ENCODE results near the gene APPL1. TPM values are rescaled to one million over a fixed set of nuclear protein-coding genes. Genes with fewer than 3 reads are reported as not detected.
A peak's percentile ranks its signal among the peaks of the same experiment; 100 is the strongest.

APPL1 gene, protein sequence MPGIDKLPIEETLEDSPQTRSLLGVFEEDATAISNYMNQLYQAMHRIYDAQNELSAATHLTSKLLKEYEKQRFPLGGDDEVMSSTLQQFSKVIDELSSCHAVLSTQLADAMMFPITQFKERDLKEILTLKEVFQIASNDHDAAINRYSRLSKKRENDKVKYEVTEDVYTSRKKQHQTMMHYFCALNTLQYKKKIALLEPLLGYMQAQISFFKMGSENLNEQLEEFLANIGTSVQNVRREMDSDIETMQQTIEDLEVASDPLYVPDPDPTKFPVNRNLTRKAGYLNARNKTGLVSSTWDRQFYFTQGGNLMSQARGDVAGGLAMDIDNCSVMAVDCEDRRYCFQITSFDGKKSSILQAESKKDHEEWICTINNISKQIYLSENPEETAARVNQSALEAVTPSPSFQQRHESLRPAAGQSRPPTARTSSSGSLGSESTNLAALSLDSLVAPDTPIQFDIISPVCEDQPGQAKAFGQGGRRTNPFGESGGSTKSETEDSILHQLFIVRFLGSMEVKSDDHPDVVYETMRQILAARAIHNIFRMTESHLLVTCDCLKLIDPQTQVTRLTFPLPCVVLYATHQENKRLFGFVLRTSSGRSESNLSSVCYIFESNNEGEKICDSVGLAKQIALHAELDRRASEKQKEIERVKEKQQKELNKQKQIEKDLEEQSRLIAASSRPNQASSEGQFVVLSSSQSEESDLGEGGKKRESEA
- 53.9 TPM for total RNA-seq

- peak within 1 kb of the TSS; percentile 60 for H3K4me3 ChIP-seq (ENCODE audit: low read length)
These were observed at the start of gene APPL1 for GRCh38 chr3:57227204-57227929. Gene APPL1, plus strand, starts transcription at chr3:57227729. Its CDS starts 155 bp downstream, at chr3:57227884.

GRCh38 chr3:57179580-57180410, 47.7 kb upstream of the APPL1 start:
- Histone ChIP-seq H3K4me1 (ENCODE audit: insufficient read depth, low read length) (peaks cover 7% of the 10 kb centered on the region), H3K9me3 (ENCODE audit: low read depth, low read length) (no peaks in the 10 kb centered on the region), H3K4me3 (ENCODE audit: low read length) (no peak overlapping the region), H3K27me3 (ENCODE audit: insufficient read depth, low read length) (no peaks in the 10 kb centered on the region)

More at GRCh38 chr3:57227204-57227929, at the start of gene APPL1:
- H3K9me3 ChIP-seq (ENCODE audit: low read depth, low read length) = no peaks in the 10 kb centered on the region
- H3K4me1 ChIP-seq (ENCODE audit: insufficient read depth, low read length) = peaks cover 24% of the 10 kb centered on the region
- H3K27me3 ChIP-seq (ENCODE audit: insufficient read depth, low read length) = no peaks in the 10 kb centered on the region

DNA sequence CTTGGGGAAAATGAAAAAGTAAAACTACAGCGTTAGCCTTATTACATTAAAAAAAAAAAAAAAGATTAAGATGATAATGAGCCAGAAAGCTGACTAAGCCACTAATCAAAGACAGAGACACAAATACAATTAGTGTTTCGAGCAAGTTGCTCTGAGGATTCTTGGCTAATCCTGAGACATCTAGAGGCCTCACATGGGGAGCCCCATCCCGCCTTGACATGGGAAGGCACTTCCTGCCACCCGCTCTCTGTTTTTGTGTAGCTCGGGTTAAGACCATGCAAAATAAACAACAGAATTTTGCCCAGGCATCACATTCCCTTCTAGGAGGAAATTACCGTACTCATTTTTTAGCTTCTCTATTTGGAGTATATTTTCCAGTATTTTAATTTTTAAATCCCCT, 43.0 kb upstream of the APPL1 start:
- no peaks in the 10 kb centered on the region for H3K27me3 ChIP-seq (ENCODE audit: insufficient read depth, low read length)
- no peaks in the 10 kb centered on the region for H3K9me3 ChIP-seq (ENCODE audit: low read depth, low read length)
- no peak overlapping the region for H3K4me3 ChIP-seq (ENCODE audit: low read length)
- no peaks in the 10 kb centered on the region for H3K4me1 ChIP-seq (ENCODE audit: insufficient read depth, low read length)

- Histone ChIP-seq H3K4me3 (ENCODE audit: low read length) (no peak overlapping the region), H3K4me1 (ENCODE audit: insufficient read depth, low read length) (no peaks in the 10 kb centered on the region), H3K9me3 (ENCODE audit: low read depth, low read length) (no peaks in the 10 kb centered on the region), H3K27me3 (ENCODE audit: insufficient read depth, low read length) (peaks cover 2% of the 10 kb centered on the region)
These were observed 35.5 kb upstream of the APPL1 start for GRCh38 chr3:57192028-57192427.

GRCh38 chr3:57194641-57195040, 32.9 kb upstream of the APPL1 start:
- Histone ChIP-seq H3K9me3 (ENCODE audit: low read depth, low read length) (no peaks in the 10 kb centered on the region), H3K27me3 (ENCODE audit: insufficient read depth, low read length) (peaks cover 2% of the 10 kb centered on the region), H3K4me1 (ENCODE audit: insufficient read depth, low read length) (no peaks in the 10 kb centered on the region), H3K4me3 (ENCODE audit: low read length) (no peak overlapping the region)

GRCh38 chr3:57199895-57200297, 27.6 kb upstream of the APPL1 start, which contains the start of gene HESX1:
Gene HESX1, minus strand, starts transcription at chr3:57199978. Its CDS starts 60 bp downstream, at chr3:57199918.
- Histone ChIP-seq H3K4me3 (ENCODE audit: low read length) (no peak within 1 kb of the TSS), H3K9me3 (ENCODE audit: low read depth, low read length) (no peaks in the 10 kb centered on the region)

DNA sequence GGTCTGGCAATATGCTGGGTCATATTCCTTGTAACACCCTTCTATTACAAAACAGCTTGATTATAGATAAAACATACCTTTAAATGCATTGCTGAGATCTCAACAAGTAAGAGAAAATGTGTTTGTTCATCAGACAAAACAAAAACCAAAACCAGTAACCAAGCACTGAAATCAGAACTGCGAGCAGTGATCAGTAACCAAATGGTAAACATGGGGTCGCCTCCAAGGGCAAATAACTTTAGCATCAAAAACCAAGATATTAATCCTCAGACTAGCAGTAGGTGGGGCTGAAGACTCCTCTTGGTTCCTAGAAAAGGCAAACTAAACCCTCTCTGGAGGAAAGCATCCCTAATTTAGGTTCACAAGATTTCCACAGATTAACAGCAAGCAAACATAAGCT, 21.1 kb upstream of the APPL1 start:
- Histone ChIP-seq H3K27me3 (ENCODE audit: insufficient read depth, low read length) (no peaks in the 10 kb centered on the region), H3K4me3 (ENCODE audit: low read length) (no peak overlapping the region), H3K9me3 (ENCODE audit: low read depth, low read length) (no peaks in the 10 kb centered on the region), H3K4me1 (ENCODE audit: insufficient read depth, low read length) (no peaks in the 10 kb centered on the region)

More at GRCh38 chr3:57199895-57200297, 27.6 kb upstream of the APPL1 start, which contains the start of gene HESX1:
- H3K4me1 ChIP-seq (ENCODE audit: insufficient read depth, low read length) = no peaks in the 10 kb centered on the region
- H3K27me3 ChIP-seq (ENCODE audit: insufficient read depth, low read length) = no peaks in the 10 kb centered on the region

DNA sequence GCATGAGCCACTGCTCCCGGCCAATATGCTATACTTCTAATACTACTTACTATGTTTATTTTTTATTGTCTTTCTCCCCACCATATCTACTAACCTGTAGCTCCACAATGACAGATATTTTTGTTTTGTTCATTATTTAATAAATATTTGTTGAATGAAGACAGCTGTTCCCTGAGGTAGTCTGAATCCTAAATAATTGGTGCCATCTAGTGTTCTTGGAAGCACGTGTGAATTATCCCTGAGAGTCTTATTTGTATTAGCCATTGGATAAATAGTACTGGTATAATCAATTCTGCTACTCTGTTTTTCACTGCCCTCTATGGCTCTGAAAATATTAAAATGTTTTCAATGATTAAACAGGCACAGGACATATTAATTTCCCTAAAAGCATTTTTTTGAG, 5.6 kb upstream of the APPL1 start:
- Histone ChIP-seq H3K4me1 (ENCODE audit: insufficient read depth, low read length) (peaks cover 4% of the 10 kb centered on the region), H3K4me3 (ENCODE audit: low read length) (no peak overlapping the region), H3K27me3 (ENCODE audit: insufficient read depth, low read length) (no peaks in the 10 kb centered on the region), H3K9me3 (ENCODE audit: low read depth, low read length) (no peaks in the 10 kb centered on the region)

- Histone ChIP-seq H3K4me3 (ENCODE audit: low read length) (no peak overlapping the region), H3K27me3 (ENCODE audit: insufficient read depth, low read length) (no peaks in the 10 kb centered on the region), H3K9me3 (ENCODE audit: low read depth, low read length) (no peaks in the 10 kb centered on the region), H3K4me1 (ENCODE audit: insufficient read depth, low read length) (peaks cover 21% of the 10 kb centered on the region)
These were observed 2.7 kb upstream of the APPL1 start for GRCh38 chr3:57224856-57225255.

DNA sequence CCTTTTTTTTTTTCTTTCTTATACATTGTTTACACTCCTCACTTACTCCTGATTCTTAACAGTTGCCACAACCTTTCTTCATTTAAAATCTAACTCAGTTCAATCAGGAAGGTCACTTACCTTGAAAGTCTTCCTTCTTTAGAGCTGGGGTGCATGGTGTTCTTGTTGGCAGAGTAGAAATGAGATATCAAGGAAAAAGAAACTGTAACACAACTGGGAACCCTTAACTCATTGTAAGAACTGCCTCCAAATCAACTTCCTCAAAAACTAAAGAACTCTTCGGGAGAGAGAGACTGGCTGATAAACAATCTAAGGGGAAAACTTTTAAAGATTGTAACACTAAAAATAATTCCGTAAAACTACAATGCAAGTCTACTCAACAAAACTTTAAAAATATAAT, 1.4 kb upstream of the APPL1 start:
- peaks cover 24% of the 10 kb centered on the region for H3K4me1 ChIP-seq (ENCODE audit: insufficient read depth, low read length)
- no peaks in the 10 kb centered on the region for H3K9me3 ChIP-seq (ENCODE audit: low read depth, low read length)
- H3K4me3 ChIP-seq (ENCODE audit: low read length) = no peak overlapping the region
- no peaks in the 10 kb centered on the region for H3K27me3 ChIP-seq (ENCODE audit: insufficient read depth, low read length)

GRCh38 chr3:57227930-57228751, 612 bp downstream of the APPL1 start:
- Histone ChIP-seq H3K4me1 (ENCODE audit: insufficient read depth, low read length) (peaks cover 24% of the 10 kb centered on the region), H3K27me3 (ENCODE audit: insufficient read depth, low read length) (no peaks in the 10 kb centered on the region), H3K9me3 (ENCODE audit: low read depth, low read length) (no peaks in the 10 kb centered on the region), H3K4me3 (ENCODE audit: low read length) (peak overlapping the region; percentile 60)

- H3K4me3 ChIP-seq (ENCODE audit: low read length) = no peak overlapping the region
- peaks cover 34% of the 10 kb centered on the region for H3K4me1 ChIP-seq (ENCODE audit: insufficient read depth, low read length)
- no peaks in the 10 kb centered on the region for H3K27me3 ChIP-seq (ENCODE audit: insufficient read depth, low read length)
- H3K9me3 ChIP-seq (ENCODE audit: low read depth, low read length) = no peaks in the 10 kb centered on the region
These were observed 2.5 kb downstream of the APPL1 start for GRCh38 chr3:57230006-57230405.

DNA sequence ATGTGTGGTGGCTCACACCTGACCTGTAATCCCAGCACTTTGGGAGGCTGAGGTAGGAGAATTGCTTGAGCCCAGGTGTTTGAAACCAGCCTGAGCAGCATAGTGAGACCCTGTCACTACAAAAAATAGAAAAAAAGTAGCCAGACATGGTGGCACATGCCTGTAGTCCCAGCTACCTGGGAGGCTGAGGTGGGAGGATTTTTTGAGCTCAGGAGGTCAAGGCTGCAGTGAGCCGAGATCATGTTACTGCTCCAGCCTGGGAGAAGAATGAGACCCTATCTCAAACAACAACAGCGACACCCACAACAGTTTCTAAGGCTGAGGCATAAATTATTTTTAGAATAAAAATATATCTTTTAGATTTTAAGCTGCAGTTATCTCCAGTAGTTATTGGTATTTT, 6.3 kb downstream of the APPL1 start:
- Histone ChIP-seq H3K4me1 (ENCODE audit: insufficient read depth, low read length) (peaks cover 23% of the 10 kb centered on the region), H3K9me3 (ENCODE audit: low read depth, low read length) (no peaks in the 10 kb centered on the region), H3K4me3 (ENCODE audit: low read length) (no peak overlapping the region), H3K27me3 (ENCODE audit: insufficient read depth, low read length) (no peaks in the 10 kb centered on the region)

All from mononuclear cell (primary cell).